Right renal pelvis (tissue), 4 donors: ENCODE results near the gene BORCS6. TPM values are rescaled to one million over a fixed set of nuclear protein-coding genes. Genes with fewer than 3 reads are reported as not detected.
"Not testable (repeated sequence)": the region's sequence is repeated elsewhere in the genome, so short reads cannot be mapped to it uniquely, and the experiment has no call there.

ENCODE experiments used
- DNase-seq, 4 donors: peaks; one replicate each; pipeline ENCODE4 v3.0.0-alpha.2; 2013; ENCODE audit warnings: low read depth in 4 of 4, low spot score in 3 of 4, missing footprints in 1 of 4
- polyA plus RNA-seq, 4 donors: library from polyadenylated mRNA; unstranded; fragments of 120-200 nt; gene quantifications; one replicate each; pipeline ENCODE4 v1.2.1, GENCODE V29; 2013; ENCODE audit not compliant: insufficient read length in 4 of 4

Gene BORCS6
- polyA plus RNA-seq: 1 to 10 TPM; 3.4 to 5.3 (median 4.4) TPM

DNA sequence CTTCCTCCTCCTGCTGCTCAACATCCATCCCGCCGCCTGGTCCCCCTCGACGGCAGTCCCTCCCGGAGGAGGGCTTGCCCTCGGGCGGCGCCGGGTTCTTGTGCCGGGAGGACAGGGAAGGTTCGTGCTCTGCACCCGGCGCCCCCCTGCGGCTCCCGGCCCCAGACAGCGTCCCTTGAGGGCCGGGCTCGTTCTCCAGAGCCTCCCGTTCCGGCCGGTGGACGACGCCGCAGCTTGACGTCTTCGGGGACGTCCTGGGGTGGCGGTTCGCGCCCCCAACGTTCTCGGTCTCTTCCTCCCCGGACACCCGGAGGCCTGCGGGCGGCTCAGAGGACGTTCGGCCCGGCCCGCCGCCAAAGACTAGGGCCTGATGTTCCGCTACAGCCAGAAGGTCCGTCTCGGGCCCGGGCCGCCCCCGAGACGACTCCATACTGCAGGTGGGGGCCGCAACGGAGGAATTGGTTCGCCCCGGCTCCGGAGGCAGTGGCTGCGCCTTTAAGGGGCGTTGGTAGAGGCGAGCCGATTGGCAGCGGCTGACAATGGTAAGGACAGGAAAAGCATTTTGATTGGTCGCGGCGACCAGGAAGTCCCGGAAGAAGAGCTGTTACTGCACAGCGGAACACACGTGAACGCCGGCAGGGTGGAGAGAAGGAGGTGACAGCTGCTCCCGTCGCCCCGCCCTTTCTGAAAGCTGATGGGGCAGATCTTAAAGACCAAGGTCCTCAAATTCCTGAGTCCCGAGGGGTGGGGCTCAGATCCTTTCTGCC, at the start of gene BORCS6:
Gene BORCS6, minus strand, starts transcription at position 470 of the 767 bp plus-strand sequence. Its CDS starts 40 bp downstream, at position 430.
- peak; percentile 86 to 92 (median 91) for DNase-seq

DNA sequence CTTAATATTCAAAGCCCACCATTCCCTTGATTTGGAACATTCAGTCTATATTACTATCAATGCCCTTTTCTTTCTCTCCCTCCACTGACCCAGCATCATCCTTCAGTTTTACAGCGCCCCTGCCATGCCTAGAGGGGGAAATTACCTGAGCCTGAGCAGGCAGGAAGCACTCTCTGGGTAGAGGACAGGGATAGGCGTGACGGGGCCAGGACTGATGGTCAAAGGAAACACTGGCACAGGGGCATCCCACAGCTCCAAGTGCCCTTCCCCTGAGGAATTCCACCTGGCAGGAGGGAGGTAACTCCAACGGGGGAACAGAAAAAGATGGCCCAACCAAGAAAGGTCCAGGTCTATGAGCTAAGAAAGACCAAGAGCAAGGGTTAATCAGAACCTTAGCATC, 47.9 kb upstream of the BORCS6 start:
- DNase-seq: no peak

- DNase-seq: no peak
Observed at GRCh38 chr17:8237175-8237574, 47.2 kb upstream of the BORCS6 start.

- no peak for DNase-seq
Observed at GRCh38 chr17:8235676-8236075, 45.7 kb upstream of the BORCS6 start.

DNA sequence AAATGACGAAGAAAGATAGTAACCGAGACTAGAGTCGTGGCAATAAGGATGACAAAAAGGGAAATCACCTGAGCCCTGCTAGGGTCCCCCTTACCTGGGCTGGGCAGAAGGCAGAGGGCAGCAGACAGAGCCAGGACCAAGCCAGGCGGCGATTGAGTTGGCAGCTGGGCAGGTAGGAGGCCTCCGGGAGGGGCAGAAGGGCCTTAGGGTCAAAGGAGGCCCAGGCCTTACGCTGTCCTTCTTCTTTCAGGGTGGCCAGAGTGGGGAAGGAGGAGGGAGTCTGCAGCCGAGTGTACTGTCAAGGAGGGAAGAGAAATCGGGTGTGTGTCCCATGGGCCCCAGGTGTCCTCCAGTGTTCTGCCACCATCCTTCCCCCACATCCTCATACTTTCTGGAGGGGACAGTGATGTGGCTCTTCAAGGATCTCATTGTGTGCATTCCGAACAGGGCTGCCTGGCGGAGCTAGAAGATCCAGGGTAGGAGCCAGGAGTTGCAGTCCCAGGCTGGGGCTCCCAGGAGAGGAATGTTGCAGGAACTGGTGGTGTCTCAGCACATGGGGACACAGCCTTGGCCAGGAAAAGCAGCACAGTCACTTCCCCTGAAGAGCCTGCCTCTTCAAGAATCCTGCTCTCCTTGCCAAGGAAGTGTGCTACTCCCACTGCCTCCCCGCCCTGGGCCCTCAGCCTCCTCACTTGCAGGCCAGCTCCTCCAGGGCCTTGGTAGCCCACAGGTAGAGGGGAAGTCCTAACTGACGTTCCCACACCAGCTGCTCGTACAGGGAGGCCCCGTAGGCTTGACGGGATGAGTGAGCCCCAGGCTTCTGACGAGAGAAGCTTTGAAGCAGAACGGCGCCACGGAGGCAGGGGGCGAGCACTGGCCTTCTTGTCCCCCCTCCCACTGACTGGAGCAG, 44.6 kb upstream of the BORCS6 start:
- no peak for DNase-seq

DNA sequence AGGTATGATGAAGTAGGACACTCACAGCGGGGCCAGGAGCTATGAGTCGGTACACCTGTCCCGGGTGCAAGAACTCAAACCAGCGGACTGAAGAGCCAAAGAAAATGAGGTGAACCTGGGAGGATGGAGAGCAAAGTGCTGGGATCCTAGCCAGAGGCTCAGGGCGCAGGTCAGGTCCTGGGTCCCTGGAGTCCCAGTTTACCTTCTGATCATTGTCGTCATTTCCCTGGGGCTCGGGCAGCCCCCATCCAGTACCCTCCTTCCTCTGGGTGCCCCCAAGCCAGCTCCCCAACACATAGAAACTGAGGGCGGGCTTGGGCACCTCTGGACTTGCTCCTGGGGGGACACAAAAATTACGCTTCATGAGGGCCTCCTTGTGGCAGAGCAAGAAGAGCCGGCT, 41.7 kb upstream of the BORCS6 start:
- no peak for DNase-seq

- no peak for DNase-seq
Observed at GRCh38 chr17:8227238-8227581, 37.2 kb upstream of the BORCS6 start.

DNA sequence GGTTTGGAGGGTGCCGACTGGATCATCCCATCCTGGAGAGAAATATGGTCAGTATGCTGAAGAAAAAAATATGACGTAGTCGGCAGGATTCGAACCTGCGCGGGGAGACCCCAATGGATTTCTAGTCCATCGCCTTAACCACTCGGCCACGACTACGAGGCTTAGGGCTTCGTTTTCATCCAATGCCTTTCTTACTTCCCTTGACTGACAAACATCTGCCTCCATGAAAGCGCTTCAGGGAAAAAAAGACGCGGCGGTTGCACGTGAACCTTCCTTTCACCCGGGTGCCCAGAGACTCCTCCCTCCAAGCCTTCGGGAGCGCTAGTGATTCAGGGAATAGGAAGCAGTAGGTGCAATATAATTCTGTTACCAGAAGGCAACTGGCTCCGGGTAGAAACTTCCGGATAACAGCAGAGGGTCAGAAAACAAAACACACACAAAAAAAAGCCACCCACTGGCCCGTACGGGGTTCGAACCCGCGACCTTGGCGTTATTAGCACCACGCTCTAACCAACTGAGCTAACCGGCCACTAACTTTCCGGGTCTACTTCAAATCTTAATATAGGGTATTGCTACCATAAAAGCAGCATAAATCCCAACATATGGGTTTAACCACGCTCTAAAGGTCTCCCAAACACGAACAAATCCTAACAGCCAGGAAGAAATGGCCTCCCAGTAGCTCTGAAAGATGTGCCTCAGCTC, 36.7 kb upstream of the BORCS6 start:
- peak; percentile 81 to 87 (median 85) for DNase-seq

GRCh38 chr17:8225813-8226535, 36.0 kb upstream of the BORCS6 start:
- DNase-seq: peak in 1 of 4 donors; percentile 26

DNA sequence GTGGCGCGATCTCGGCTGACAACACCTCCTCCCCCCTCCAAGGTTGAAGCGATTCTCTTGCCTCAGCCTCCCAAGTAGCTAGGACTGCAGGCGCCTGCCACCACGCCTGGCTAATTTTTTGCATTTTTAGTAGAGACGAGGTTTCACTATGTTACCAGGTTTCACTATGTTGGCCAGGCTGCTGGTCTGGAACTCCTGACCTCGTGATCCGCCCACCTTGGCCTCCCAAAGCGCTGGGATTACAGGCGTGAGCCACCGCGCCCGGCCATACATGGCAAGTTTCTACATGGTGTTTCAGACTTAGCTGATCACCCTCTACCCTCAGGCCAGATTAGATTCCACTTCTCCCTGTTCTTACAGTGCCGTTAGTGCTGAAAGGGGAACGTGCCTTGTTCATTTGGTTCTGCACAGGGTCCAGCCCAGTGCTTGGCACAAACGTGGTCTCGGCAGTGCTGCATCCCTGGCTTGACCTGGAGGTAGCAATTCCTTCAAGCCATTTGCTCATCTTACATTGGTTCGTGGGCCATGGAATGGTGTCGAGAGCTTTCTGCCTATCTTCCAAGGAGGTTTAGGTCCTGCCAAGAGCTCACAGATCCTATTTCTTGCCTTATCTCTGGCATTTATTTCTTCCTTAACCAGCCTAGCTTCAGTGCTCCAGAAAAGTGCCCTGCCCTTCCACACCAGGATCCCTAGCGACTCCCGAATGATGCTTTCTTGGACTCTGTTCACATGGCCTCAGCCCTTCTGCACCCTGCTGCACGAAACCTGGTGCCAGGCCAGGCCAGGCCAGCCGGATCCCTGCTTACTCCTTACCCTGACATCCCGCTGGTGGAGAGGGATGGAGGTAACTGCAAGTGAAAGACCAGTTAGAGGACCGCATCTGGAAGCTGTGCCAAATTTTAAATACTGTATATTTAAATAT, 35.2 kb upstream of the BORCS6 start:
- no peak for DNase-seq

DNA sequence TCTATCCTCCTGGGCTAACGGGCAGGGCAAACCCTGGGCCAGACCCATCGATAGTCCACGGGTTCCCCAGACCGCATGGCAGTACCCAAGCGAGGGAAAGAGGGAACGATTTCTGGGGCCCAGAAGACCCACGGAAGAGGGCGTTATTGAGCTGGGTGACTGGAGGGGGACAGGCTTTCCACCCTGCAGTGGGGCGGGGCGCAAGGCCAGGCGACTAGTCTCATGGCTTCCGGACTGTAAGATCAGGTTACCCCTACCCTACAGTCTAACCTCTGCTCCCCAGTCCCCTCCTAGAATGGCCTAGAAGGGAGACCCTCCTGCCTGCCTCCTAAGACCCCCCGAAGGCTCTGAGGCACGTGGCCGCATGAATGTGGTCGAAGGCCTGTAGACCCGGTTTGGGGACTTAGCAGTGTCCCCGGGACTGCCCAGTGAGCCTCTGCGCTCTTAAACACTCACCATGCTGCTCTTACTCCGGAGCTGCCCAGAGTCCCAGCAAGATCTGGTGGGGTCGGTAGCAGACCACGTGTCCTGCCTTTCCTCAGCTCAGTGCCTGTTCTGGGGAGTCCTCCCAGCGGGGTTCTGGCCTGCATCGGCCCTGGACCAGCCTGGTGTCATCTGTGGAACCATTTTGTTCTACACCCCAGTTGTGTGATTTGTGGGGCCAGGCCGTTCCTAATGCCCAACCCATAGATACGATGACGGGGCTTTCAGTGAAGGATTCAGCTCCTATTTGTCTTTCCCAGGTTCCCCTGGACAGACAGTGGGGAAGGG, 33.6 kb upstream of the BORCS6 start:
- DNase-seq: peak in 2 of 4 donors; percentile 43 to 58

GRCh38 chr17:8222630-8223355, 32.8 kb upstream of the BORCS6 start:
- DNase-seq: peak; percentile 82 to 86 (median 84)

- no peak for DNase-seq
Observed at GRCh38 chr17:8222380-8222629, 32.3 kb upstream of the BORCS6 start.

- peak; percentile 90 to 93 (median 92) for DNase-seq
Observed at GRCh38 chr17:8221663-8222379, 31.8 kb upstream of the BORCS6 start.

GRCh38 chr17:8220783-8221662, 31.0 kb upstream of the BORCS6 start:
- peak; percentile 94 to 97 (median 96) for DNase-seq

DNA sequence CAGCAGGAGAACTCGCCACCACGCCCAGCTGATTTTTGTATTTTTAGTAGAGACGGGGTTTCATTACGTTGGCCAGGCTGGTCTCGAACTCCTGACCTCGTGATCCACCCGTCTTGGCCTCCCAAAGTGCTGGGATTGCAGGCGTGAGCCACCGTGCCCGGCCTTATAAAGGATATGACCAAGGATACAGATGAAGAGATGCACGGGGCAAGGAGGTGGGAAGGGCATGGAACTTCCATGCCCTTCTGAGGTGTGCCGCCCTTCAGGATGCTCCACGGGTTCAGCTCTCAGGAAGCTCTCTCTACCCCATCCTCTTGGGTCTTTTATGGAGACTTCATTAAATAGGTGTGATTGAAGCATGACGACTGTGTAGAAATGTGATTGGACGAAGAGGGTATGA, 24.0 kb upstream of the BORCS6 start:
- not testable (repeated sequence) for DNase-seq
